Activated naive CD8-positive, alpha-beta T cell treated with anti-CD3 and anti-CD28 coated beads for 36 hours (primary cell): ENCODE data around the gene RPN2. TPM values are rescaled to one million over a fixed set of nuclear protein-coding genes. Genes with fewer than 3 reads are reported as not detected.

Source experiments
- DNase-seq: peaks from one replicate; pipeline ENCODE4 v3.0.0; 2021
- H3K27ac Mint-ChIP-seq: one replicate; pipeline ENCODE4 v1.8.0; 2022; ENCODE audit warnings: mild to moderate bottlenecking, moderate library complexity, mixed read lengths
- H3K27me3 Mint-ChIP-seq: one replicate; pipeline ENCODE4 v1.8.0; 2022; ENCODE audit warnings: mild to moderate bottlenecking, mixed read lengths
- H3K36me3 Mint-ChIP-seq: one replicate; pipeline ENCODE4 v1.8.0; 2021; ENCODE audit warnings: mild to moderate bottlenecking, mixed read lengths
- H3K4me1 Mint-ChIP-seq: one replicate; pipeline ENCODE4 v1.8.0; 2021; ENCODE audit warnings: mixed read lengths
- H3K4me3 Mint-ChIP-seq: one replicate; pipeline ENCODE4 v1.8.0; 2022; ENCODE audit warnings: mild to moderate bottlenecking, moderate library complexity, mixed read lengths
- H3K9me3 Mint-ChIP-seq: one replicate; pipeline ENCODE4 v1.8.0; 2022; ENCODE audit warnings: mixed read lengths
- total RNA-seq, 2 experiments: library from RNA; stranded (reverse); gene quantifications; one replicate each; pipeline ENCODE4 v1.2.3, GENCODE V29; 2021

RPN2 gene
- total RNA-seq, 2 experiments from 2014 or later = 121 to 131 TPM

DNA sequence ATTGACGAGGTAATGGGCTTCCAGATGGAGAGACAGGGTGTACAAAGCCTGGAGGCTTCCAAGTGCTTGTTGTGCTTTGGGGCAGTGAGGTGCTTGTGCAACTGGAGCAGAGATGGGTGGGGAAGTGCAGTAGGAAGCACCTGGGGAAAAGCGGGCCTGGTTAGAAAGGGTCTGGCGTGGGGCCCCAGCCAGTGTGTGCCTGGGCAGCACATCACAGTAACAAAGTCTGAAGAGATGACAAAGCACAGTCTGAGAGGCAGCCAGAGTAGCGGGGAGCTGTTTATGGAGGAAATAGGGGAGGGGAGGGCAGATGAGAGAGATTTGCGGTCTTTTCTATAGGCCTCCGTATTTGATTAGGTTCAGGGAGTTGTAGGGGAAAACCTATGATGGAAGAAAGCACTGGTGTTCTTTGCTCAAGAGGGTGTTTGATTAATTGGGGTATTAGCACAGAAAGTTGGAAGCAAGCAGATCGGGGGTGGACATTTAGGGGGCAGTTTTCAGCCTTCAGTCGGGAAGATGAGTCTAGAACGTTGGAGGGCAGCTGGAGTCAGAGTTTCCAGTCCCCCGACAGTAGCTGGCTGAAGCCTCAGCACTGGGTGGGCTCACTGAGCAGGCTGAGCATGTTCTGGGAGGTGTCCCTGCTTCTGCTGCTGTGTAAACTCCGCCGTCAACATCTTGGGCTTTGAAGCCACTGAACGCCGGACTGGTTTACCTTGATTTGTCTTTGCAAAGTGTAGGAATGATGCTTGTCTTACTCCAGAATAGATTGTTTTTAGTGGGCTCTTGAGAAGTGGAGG is 15.7 kb downstream of the RPN2 start:
- no peaks in the 10 kb centered on the region for H3K27me3 Mint-ChIP-seq
- peaks cover 51% of the 10 kb centered on the region for H3K4me1 Mint-ChIP-seq
- no peaks in the 10 kb centered on the region for H3K9me3 Mint-ChIP-seq
- no peak for DNase-seq
- peaks cover 26% of the 10 kb centered on the region for H3K36me3 Mint-ChIP-seq
- peak overlapping the region; percentile 64 for H3K27ac Mint-ChIP-seq
- peak overlapping the region; percentile 40 for H3K4me3 Mint-ChIP-seq

DNA sequence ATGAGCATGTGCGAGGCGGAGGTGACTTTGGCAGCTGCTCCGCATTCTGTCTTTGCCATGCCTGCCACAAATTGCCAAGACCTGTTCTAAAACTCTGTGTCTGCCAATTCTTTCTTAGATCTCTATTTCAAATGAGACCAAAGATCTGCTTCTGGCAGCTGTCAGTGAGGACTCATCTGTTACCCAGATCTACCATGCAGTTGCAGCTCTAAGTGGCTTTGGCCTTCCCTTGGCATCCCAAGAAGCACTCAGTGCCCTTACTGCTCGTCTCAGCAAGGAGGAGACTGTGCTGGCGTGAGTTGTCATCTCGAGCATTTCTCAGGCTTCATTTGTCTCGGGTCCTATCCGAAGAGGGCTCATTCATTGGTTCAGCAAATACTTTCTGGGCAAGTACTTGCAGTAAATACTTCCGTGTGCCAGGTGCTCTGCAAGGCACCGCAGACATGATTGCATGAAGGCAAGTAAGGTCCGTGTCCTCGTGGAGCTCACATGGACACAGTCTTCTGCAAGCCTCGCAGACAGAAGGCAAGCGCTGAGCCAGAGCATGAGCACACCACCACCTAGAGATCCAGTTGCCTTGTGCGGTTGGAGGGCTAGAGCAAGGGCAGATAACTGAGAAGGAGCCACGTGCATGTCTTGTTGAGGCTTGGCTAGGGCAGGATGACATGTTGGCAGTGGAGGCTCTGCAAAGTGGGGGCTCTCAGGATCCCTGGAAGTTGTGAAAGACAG is 20.0 kb downstream of the RPN2 start:
- no peak overlapping the region for H3K4me3 Mint-ChIP-seq
- no peak overlapping the region for H3K27ac Mint-ChIP-seq
- H3K27me3 Mint-ChIP-seq = no peaks in the 10 kb centered on the region
- H3K9me3 Mint-ChIP-seq = no peaks in the 10 kb centered on the region
- peaks cover 23% of the 10 kb centered on the region for H3K4me1 Mint-ChIP-seq
- H3K36me3 Mint-ChIP-seq = peaks cover 25% of the 10 kb centered on the region
- DNase-seq = no peak

DNA sequence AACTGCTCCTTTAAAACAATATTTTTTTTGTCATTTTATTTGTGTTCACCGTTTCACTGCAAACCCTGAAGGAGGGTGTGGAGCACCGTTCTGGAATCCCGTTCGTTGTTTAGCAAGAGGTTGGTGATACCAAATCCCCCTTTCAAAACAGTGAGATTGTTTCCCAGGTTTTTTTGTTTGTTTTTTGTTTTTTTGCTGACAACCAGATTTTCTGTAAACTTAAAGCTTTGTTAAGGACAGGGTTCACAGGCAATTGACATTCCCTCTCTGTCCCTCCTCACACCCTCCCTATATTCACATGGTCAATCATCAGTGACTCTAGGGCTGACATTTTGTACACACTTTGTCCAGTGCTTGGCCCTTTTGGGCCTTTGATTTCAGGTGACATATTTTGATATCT is 21.2 kb downstream of the RPN2 start:
- Mint-ChIP-seq H3K36me3 (peaks cover 31% of the 10 kb centered on the region), H3K27ac (no peak overlapping the region), H3K4me1 (peaks cover 11% of the 10 kb centered on the region), H3K4me3 (no peak overlapping the region), H3K9me3 (no peaks in the 10 kb centered on the region), H3K27me3 (no peaks in the 10 kb centered on the region)
- DNase-seq = no peak

DNA sequence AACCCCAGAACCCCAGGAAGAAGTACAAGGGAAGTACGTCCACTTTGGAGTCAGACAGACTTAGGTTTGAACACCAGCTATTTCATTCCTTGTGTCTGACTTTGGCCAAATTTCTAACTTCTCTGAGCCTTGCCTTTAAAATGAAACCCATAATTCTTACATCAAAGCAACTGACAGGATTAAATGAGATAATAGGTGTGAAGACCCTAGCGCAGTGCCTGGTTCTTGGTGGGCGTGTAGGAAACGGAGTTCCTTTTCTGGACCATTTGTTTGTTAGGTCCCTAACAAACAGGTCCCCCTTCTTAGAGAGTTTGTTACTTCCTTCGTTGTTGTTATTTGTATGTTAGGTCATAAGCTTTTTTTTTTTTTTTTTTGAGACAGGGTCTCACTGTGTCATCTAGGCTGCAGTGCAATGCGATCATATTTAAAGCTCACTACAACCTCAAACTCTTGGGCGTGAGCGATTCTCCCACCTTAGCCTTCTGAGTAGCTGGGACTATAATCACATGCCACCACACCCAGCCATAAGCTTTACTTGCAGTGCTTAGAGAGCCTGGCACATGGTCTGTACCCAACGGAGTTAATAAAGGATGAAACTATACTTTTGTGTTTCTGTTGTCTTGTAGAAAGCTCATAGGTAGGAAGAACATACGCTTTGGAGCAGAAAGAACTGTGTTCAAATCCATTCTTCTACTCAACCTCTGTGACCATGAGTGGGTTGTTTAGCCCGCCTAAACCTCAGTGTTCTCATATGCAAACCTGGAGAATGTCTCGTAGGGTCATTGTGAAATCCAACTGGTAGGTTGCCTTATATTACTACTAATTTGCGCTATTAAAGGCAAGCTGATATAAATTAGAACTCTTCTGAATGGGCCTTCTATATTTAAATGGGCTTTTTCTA is 22.0 kb downstream of the RPN2 start:
- no peak for DNase-seq
- H3K27ac Mint-ChIP-seq = no peak overlapping the region
- no peaks in the 10 kb centered on the region for H3K27me3 Mint-ChIP-seq
- H3K9me3 Mint-ChIP-seq = no peaks in the 10 kb centered on the region
- H3K4me3 Mint-ChIP-seq = no peak overlapping the region
- H3K4me1 Mint-ChIP-seq = peaks cover 8% of the 10 kb centered on the region
- peaks cover 31% of the 10 kb centered on the region for H3K36me3 Mint-ChIP-seq

DNA sequence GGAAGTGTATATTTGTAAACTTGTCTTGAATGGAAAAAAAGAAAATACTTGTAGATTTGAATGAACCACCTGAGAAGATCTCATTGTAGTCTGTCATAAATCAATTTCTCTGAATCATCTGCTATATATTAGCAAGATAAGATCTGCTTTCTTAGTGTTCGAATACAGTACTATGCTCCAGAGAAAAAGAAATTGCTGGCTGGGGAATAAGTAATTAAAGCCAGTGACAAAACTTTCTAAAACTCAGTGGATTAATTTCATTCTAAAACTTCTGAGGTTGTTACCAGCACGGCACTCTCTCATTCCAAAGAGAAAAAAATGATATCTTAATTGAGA is 22.7 kb downstream of the RPN2 start:
- Mint-ChIP-seq H3K36me3 (peaks cover 28% of the 10 kb centered on the region), H3K4me1 (peaks cover 5% of the 10 kb centered on the region), H3K27ac (no peak overlapping the region), H3K9me3 (no peaks in the 10 kb centered on the region), H3K27me3 (no peaks in the 10 kb centered on the region), H3K4me3 (no peak overlapping the region)
- no peak for DNase-seq

DNA sequence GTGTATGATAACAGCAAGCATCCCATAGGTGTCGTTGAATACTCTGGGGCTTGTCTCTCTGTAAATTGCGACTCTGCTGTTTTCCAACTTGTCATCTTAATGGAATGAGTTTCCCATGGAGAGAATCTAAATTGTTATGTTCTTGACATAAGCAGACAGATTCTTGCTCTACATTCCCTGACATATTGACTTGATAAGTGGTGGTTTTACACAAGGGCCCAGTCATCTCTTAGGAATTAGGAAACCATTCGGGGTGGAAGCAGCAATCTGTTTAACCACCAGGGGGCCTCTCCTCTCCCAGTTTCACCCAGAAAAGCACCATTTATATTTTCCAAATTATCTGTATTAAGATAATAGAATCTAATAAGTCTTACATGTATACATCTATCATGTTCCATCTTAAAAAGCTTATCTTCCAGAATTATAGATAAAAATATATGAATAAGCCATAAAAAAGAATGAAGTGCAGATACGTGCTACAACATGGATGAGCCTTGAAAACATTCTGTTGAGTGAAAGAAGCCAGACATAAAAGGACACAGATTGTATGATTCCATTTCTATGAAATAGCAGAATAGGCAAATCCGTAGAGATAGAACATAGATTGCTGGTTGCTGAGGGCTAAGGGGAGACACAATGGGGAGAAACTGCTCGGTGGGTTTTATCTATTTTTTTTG is 23.3 kb downstream of the RPN2 start:
- DNase-seq = no peak
- H3K9me3 Mint-ChIP-seq = no peaks in the 10 kb centered on the region
- H3K4me1 Mint-ChIP-seq = no peaks in the 10 kb centered on the region
- H3K36me3 Mint-ChIP-seq = peaks cover 23% of the 10 kb centered on the region
- H3K27me3 Mint-ChIP-seq = no peaks in the 10 kb centered on the region
- no peak overlapping the region for H3K27ac Mint-ChIP-seq
- H3K4me3 Mint-ChIP-seq = no peak overlapping the region

DNA sequence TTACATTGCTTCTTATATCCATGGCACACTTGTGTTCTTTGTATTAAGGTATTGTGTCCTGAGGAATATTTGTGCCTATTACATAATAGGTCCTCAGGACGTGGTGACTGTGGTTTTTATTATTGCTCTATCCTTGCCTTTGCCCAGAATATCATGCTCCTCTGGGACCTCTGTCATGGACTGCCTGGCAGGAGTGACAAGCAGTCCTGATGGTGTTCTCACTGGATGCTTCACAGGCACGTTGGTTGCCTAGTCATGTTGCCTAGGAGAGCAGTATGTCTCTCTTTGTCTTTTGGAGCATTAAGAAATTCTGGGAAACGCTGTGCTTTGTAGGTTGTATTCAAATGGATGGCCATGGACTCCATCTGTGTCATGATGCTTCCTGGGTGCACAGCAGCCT is 24.9 kb downstream of the RPN2 start:
- Mint-ChIP-seq H3K27ac (no peak overlapping the region), H3K36me3 (peaks cover 25% of the 10 kb centered on the region), H3K4me1 (no peaks in the 10 kb centered on the region)

DNA sequence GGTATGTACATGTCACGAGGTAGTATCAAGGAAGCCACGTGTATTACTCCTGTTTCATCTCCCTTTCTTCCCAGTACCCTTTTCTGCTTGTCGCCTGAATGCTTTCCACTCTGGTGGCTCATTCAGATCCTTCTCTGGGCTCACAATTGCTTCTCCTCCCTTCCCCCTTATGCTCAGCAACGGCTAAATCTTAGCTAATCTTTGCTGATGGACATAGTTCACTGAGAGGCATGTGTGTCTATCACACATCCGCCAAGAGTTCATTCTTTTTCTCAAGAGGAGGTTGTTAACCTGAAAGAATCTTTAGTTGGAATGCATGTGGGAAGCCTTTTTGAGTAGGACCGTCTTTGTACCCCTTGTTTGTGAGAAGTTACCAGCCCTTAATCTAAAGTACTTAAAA is 26.0 kb downstream of the RPN2 start:
- no peaks in the 10 kb centered on the region for H3K9me3 Mint-ChIP-seq
- H3K4me1 Mint-ChIP-seq = no peaks in the 10 kb centered on the region
- no peak overlapping the region for H3K27ac Mint-ChIP-seq
- peaks cover 25% of the 10 kb centered on the region for H3K36me3 Mint-ChIP-seq
- H3K4me3 Mint-ChIP-seq = no peak overlapping the region
- DNase-seq = no peak
- no peaks in the 10 kb centered on the region for H3K27me3 Mint-ChIP-seq

More for the DNA sequence above, 24.9 kb downstream of the RPN2 start:
- no peak for DNase-seq
- Mint-ChIP-seq H3K27me3 (no peaks in the 10 kb centered on the region), H3K9me3 (no peaks in the 10 kb centered on the region), H3K4me3 (no peak overlapping the region)

DNA sequence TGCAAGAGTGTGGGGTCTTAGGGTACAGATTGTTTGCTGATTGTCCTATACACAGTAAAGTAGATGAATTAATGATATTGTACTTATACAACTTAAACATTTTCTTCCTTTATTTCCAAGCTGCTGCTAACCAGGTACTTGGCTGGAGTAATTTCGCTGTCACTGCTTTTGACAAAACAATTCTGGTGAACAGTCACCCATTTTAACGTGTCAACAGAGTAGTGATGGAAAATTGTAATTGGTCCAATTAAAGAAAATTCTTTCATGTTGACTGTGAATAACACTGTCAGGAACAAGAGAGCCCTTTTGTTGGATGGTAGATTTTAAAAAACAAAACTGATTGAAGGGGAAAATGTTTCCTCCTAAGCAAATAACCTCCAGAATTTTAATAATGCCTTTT is 26.7 kb downstream of the RPN2 start:
- no peaks in the 10 kb centered on the region for H3K27me3 Mint-ChIP-seq
- DNase-seq = no peak
- H3K4me1 Mint-ChIP-seq = no peaks in the 10 kb centered on the region
- H3K36me3 Mint-ChIP-seq = peaks cover 24% of the 10 kb centered on the region
- H3K9me3 Mint-ChIP-seq = no peaks in the 10 kb centered on the region
- H3K4me3 Mint-ChIP-seq = no peak overlapping the region
- no peak overlapping the region for H3K27ac Mint-ChIP-seq

DNA sequence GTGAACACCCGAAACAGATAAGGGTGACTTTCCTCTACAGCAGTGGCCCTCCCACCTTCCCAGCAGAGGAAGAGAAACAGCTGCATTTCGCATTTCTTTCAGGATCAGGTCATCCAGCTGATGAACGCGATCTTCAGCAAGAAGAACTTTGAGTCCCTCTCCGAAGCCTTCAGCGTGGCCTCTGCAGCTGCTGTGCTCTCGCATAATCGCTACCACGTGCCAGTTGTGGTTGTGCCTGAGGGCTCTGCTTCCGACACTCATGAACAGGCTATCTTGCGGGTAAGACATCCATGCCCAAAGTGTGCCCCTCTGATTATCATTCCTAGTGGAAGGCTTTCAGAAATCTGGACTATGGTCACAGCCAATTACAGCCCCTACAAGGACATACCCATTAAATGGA is 28.0 kb downstream of the RPN2 start:
- Mint-ChIP-seq H3K36me3 (peaks cover 22% of the 10 kb centered on the region), H3K4me3 (no peak overlapping the region), H3K4me1 (no peaks in the 10 kb centered on the region), H3K27me3 (no peaks in the 10 kb centered on the region), H3K9me3 (no peaks in the 10 kb centered on the region), H3K27ac (no peak overlapping the region)
- no peak for DNase-seq

DNA sequence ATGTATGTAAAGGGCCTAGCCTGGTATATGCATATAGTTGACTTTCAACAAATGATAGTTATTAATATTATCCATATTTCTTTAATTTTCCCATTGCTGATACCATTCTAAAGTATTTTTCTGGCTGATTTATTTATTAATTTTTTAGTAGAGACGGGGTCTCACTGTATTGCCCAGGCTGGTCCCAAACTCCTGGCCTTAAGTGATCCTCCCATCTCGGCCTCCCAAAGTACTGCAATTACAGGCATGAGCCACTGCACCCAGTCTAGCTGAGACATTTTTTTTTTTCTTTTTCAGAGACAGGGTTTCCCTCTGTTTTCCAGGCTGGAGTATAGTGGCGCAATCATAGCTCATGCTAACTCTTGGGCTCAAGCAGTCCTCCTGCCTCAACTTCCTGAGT is 30.1 kb downstream of the RPN2 start:
- Mint-ChIP-seq H3K4me3 (no peak overlapping the region), H3K27me3 (no peaks in the 10 kb centered on the region), H3K4me1 (peaks cover 5% of the 10 kb centered on the region), H3K27ac (no peak overlapping the region), H3K9me3 (no peaks in the 10 kb centered on the region), H3K36me3 (peaks cover 17% of the 10 kb centered on the region)
- no peak for DNase-seq

DNA sequence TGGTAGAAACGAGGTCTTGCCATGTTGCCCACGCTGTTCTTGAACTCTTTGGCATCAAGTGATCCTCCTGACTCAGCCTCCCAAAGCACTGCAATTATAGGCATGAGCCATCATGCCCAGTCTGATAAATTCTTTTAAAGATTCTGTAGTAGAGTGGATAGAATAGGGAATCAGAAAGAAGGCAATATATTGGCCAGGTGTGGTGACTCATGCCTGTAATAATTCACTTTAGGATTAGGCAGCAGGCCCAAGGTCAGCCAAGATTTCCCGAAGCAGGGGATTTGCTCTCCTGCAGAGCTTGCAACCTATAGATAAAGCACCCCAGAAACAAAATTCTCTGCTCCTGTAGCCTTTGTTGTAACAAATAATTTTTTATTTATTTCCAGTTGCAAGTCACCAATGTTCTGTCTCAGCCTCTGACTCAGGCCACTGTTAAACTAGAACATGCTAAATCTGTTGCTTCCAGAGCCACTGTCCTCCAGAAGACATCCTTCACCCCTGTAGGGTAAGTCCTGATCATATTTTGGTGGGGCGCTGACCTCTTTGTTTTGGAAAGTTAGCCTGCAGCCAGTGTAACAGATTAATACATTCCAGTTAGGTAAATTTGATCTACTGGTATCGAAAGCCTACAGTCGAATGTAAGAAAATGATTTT is 30.7 kb downstream of the RPN2 start:
- DNase-seq = no peak
- H3K27me3 Mint-ChIP-seq = no peaks in the 10 kb centered on the region
- H3K4me1 Mint-ChIP-seq = peaks cover 8% of the 10 kb centered on the region
- no peak overlapping the region for H3K27ac Mint-ChIP-seq
- no peak overlapping the region for H3K4me3 Mint-ChIP-seq
- H3K9me3 Mint-ChIP-seq = no peaks in the 10 kb centered on the region
- H3K36me3 Mint-ChIP-seq = peaks cover 14% of the 10 kb centered on the region

DNA sequence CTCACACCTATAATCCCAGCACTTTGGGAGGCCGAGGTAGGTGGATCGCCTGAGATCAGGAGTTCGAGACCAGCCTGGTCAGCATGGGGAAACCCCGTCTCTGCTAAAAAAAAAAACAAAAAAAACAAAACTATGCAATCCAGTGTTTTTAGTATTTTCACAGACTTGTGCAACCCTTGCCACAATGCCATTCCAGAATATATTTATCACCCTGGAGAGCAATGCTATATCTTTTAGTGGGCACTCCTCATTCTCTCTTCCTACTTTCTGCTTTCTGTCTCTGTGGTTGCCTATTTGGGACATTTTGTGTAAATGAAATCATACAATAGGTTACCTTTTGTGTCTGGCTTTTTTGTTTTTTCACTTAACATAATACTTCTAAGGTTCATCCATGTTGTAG is 39.3 kb downstream of the RPN2 start:
- H3K36me3 Mint-ChIP-seq = peaks cover 14% of the 10 kb centered on the region
- no peak overlapping the region for H3K4me3 Mint-ChIP-seq
- no peaks in the 10 kb centered on the region for H3K27me3 Mint-ChIP-seq
- peaks cover 6% of the 10 kb centered on the region for H3K4me1 Mint-ChIP-seq
- DNase-seq = no peak
- H3K27ac Mint-ChIP-seq = no peak overlapping the region
- no peaks in the 10 kb centered on the region for H3K9me3 Mint-ChIP-seq

DNA sequence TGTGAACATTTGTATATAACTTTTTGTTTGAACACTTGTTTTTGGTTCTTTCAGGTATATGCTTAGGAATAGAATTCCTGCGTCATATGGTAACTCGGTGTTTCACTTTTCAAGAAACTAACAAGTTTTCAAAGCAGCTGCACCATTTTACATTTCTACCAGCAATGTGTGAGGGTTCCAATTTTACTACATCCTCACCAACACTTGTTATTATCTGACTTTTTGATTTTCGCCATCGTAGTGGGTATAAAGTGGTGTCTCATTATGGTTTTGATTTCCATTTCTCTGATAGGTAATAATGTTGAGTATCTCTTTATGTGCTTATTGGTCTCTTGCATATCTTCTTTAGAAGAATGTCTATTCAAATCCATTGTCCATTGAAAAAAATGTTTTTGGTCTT is 39.8 kb downstream of the RPN2 start:
- H3K4me1 Mint-ChIP-seq = peaks cover 6% of the 10 kb centered on the region
- DNase-seq = no peak
- no peaks in the 10 kb centered on the region for H3K9me3 Mint-ChIP-seq
- peaks cover 19% of the 10 kb centered on the region for H3K36me3 Mint-ChIP-seq
- no peaks in the 10 kb centered on the region for H3K27me3 Mint-ChIP-seq
- H3K4me3 Mint-ChIP-seq = no peak overlapping the region
- H3K27ac Mint-ChIP-seq = no peak overlapping the region
